Liver (tissue), 9 donors: ENCODE results near the gene LDLRAD4. TPM values are rescaled to one million over a fixed set of nuclear protein-coding genes. Genes with fewer than 3 reads are reported as not detected.

Experiments used
- DNase-seq: peaks from one replicate; pipeline ENCODE4 v3.0.0-alpha.2; 2017; ENCODE audit warnings: low spot score
- H3K27ac ChIP-seq, 2 donors: one replicate each; pipeline ENCODE4 v1.7.0; 2013; ENCODE audit warnings: inconsistent platforms in 2 of 2, low read length in 2 of 2, control low read depth in 1 of 2, low read depth in 1 of 2, mild to moderate bottlenecking in 1 of 2
- H3K27me3 ChIP-seq, 4 donors: one replicate each; pipeline versions ENCODE4 v1.6.1 to v1.7.0; 2013; ENCODE audit warnings: low read length in 3 of 4, inconsistent platforms in 1 of 4, mild to moderate bottlenecking in 1 of 4, moderate library complexity in 1 of 4; ENCODE audit not compliant: control insufficient read depth in 4 of 4, insufficient read depth in 4 of 4
- H3K36me3 ChIP-seq, 4 donors: one replicate each; pipeline versions ENCODE4 v1.6.1 to v1.7.0; 2013; ENCODE audit warnings: low read length in 3 of 4, mild to moderate bottlenecking in 3 of 4, low read depth in 1 of 4, moderate library complexity in 1 of 4; ENCODE audit not compliant: control insufficient read depth in 4 of 4, insufficient read depth in 3 of 4
- H3K4me1 ChIP-seq, 4 donors: one replicate each; pipeline versions ENCODE4 v1.6.1 to v1.7.0; 2013; ENCODE audit warnings: low read length in 3 of 4, mild to moderate bottlenecking in 3 of 4, moderate library complexity in 1 of 4; ENCODE audit not compliant: control insufficient read depth in 4 of 4, insufficient read depth in 4 of 4
- H3K4me3 ChIP-seq, 3 donors: one replicate each; pipeline versions ENCODE4 v1.6.1 to v1.7.0; 2013; ENCODE audit warnings: low read length in 3 of 3, control low read depth in 1 of 3, low read depth in 1 of 3, mild to moderate bottlenecking in 1 of 3
- H3K9ac ChIP-seq, 2 donors: one replicate each; pipeline ENCODE4 v1.7.0; 2013; ENCODE audit warnings: low read length in 2 of 2, mild to moderate bottlenecking in 2 of 2, moderate library complexity in 2 of 2, control low read depth in 1 of 2, low read depth in 1 of 2
- H3K9me3 ChIP-seq, 4 donors: one replicate each; pipeline versions ENCODE4 v1.6.1 to v1.7.0; 2013; ENCODE audit warnings: low read length in 3 of 4; ENCODE audit not compliant: control insufficient read depth in 4 of 4
- EGR1 ChIP-seq, 2 donors: IDR thresholded peaks; 2 replicates each; pipeline ENCODE4 v1.6.1; 2016 to 2018; ENCODE audit warnings: antibody characterized with exemption in 2 of 2, low read depth in 2 of 2
- FOXA1 ChIP-seq: IDR thresholded peaks from 2 replicates; pipeline ENCODE4 v1.6.1; 2016; ENCODE audit warnings: antibody characterized with exemption
- FOXA2 ChIP-seq: IDR thresholded peaks from 2 replicates; pipeline ENCODE4 v1.6.1; 2016; ENCODE audit warnings: antibody characterized with exemption
- GABPA ChIP-seq, 2 donors: IDR thresholded peaks in 1 of 2; conservative IDR thresholded peaks in 1 of 2; 2 replicates each; pipeline ENCODE4 v1.6.1; 2016; ENCODE audit warnings: antibody characterized with exemption in 2 of 2, mild to moderate bottlenecking in 1 of 2, moderate library complexity in 1 of 2
- HNF4A ChIP-seq, 2 donors: conservative IDR thresholded peaks; 2 replicates each; pipeline ENCODE4 v1.6.1; 2016; ENCODE audit warnings: antibody characterized with exemption in 2 of 2, mild to moderate bottlenecking in 2 of 2
- HNF4G ChIP-seq: IDR thresholded peaks from 2 replicates; pipeline ENCODE4 v1.6.1; 2016; ENCODE audit warnings: antibody characterized with exemption
- JUND ChIP-seq, 2 donors: IDR thresholded peaks; 2 replicates each; pipeline ENCODE4 v1.6.1; 2016; ENCODE audit warnings: antibody characterized with exemption in 2 of 2
- NR2F2 ChIP-seq: IDR thresholded peaks from 2 replicates; pipeline ENCODE4 v1.6.1; 2016; ENCODE audit warnings: antibody characterized with exemption
- RAD21 ChIP-seq, 2 donors: IDR thresholded peaks; 2 replicates each; pipeline ENCODE4 v1.6.1; 2016; ENCODE audit warnings: antibody characterized with exemption in 2 of 2, mild to moderate bottlenecking in 2 of 2
- RXRA ChIP-seq, 2 donors: IDR thresholded peaks; 2 replicates each; pipeline ENCODE4 v1.6.1; 2017 to 2018; ENCODE audit warnings: antibody characterized with exemption in 2 of 2, mild to moderate bottlenecking in 1 of 2
- SP1 ChIP-seq: IDR thresholded peaks from 2 replicates; pipeline ENCODE4 v1.6.1; 2018; ENCODE audit warnings: antibody characterized with exemption, mild to moderate bottlenecking
- TAF1 ChIP-seq: conservative IDR thresholded peaks from 2 replicates; pipeline ENCODE4 v1.6.1; 2016; ENCODE audit warnings: antibody characterized with exemption, mild to moderate bottlenecking
- YY1 ChIP-seq: IDR thresholded peaks from 2 replicates; pipeline ENCODE4 v1.6.1; 2016; ENCODE audit warnings: antibody characterized with exemption, mild to moderate bottlenecking
- WGBS: extraction: QIAGEN DNeasy Blood & Tissue Kit; methylation state at CpG from one replicate; pipeline ENCODE4 v1.1.7; 2013; 5-methylcytosine and 5-hydroxymethylcytosine counted together
- polyA plus RNA-seq, 2 donors: library from polyadenylated mRNA; stranded (reverse) in 1 of 2; unstranded in 1 of 2; fragments of 200-250 nt in 1 of 2; fragments of >200 nt in 1 of 2; fragmentation: Nextera tagmentation in 1 of 2; extraction: Ambion mirVana in 1 of 2; gene quantifications; one replicate each; pipeline versions ENCODE4 v1.2.1 to v1.2.3, GENCODE V29; 2013 to 2015
- total RNA-seq, 2 donors: library from RNA; depleted of rRNA; stranded (reverse); fragments of >200 nt; gene quantifications; one replicate each; pipeline ENCODE4 v1.2.3, GENCODE V29; 2014
- TF ChIP-seq, protein P1 (sequence below): IDR thresholded peaks from 2 replicates; pipeline ENCODE4 v1.6.1; 2016; ENCODE audit warnings: antibody characterized with exemption
- TF ChIP-seq, protein P2 (sequence below): fragments of 150-350 bp; IDR thresholded peaks from 2 replicates; pipeline ENCODE4 v1.5.1; 2017; ENCODE audit warnings: improper control_type of control experiment, low read depth, low read length; ENCODE audit not compliant: missing input control
- TF ChIP-seq, protein P3 (sequence below): IDR thresholded peaks from 2 replicates; pipeline ENCODE4 v1.6.1; 2016; ENCODE audit warnings: antibody characterized with exemption
- TF ChIP-seq, protein P4 (sequence below): IDR thresholded peaks from 2 replicates; pipeline ENCODE4 v1.6.1; 2016; ENCODE audit warnings: antibody characterized with exemption
- TF ChIP-seq, protein P5 (sequence below): IDR thresholded peaks from 2 replicates; pipeline ENCODE4 v1.6.1; 2016; ENCODE audit warnings: antibody characterized with exemption, mild to moderate bottlenecking
- donor health status: healthy.
- donor health status: healthy.
- donor health status: healthy.
- donor health status: healthy.
- donor health status: healthy.

LDLRAD4 gene
- total and polyA plus RNA-seq, 4 donors, result 4.8 to 41.7 (median 12.7) TPM

DNA sequence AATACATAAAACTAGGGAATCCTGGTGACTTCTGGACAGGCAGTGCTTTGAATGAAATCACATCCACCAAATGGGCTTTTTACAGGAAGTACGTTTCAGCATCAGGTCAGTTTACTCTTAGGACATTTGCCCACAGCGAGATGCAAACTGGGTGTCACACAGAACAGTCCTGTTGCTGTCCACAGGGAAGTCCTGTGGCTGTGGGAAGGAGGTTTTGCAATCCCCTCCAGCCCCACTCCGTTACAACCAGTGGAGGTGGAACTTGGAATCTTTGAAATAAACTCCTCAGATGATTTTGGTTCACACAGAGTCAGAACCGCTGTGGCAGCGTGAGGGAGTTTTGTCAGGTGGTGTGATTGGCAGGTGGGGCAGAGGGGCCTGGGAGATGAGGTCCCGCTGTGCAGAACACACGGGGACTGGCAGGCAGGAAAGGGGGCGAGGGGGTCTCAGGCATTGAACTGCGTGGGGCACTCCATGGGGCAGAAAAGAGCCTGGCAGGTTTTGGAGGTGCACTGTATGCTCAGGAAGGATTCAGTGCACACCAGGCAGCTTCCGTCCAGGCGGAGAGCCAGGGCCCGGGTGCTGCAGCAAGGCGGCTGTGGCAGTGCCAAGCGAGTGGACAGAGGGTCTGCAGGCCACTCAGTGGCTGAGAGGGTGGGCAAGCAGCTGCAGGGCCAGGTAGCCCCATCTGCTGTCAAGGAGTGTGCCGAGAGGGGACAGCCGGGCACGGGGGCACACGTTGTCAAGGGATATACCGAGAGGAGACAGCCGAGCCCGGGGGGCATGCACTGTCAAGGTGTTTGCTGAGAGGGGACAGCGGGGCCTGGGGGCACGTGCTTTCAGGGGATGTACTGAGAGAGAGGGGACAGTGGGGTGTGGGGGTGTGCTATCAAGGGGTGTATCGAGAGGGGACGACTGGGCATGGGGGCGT, 148.7 kb downstream of the LDLRAD4 start:
- no peak for DNase-seq
- TF ChIP-seq, protein P1, sequence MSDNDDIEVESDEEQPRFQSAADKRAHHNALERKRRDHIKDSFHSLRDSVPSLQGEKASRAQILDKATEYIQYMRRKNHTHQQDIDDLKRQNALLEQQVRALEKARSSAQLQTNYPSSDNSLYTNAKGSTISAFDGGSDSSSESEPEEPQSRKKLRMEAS, result no peak
- TF ChIP-seq, protein P2, sequence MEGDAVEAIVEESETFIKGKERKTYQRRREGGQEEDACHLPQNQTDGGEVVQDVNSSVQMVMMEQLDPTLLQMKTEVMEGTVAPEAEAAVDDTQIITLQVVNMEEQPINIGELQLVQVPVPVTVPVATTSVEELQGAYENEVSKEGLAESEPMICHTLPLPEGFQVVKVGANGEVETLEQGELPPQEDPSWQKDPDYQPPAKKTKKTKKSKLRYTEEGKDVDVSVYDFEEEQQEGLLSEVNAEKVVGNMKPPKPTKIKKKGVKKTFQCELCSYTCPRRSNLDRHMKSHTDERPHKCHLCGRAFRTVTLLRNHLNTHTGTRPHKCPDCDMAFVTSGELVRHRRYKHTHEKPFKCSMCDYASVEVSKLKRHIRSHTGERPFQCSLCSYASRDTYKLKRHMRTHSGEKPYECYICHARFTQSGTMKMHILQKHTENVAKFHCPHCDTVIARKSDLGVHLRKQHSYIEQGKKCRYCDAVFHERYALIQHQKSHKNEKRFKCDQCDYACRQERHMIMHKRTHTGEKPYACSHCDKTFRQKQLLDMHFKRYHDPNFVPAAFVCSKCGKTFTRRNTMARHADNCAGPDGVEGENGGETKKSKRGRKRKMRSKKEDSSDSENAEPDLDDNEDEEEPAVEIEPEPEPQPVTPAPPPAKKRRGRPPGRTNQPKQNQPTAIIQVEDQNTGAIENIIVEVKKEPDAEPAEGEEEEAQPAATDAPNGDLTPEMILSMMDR, result no peak
- Histone ChIP-seq H3K9me3 (no peaks in the 10 kb centered on the region), H3K27me3 (no peaks in the 10 kb centered on the region), H3K4me3 (no peak overlapping the region), H3K9ac (no peak overlapping the region), H3K36me3 (no peaks in the 10 kb centered on the region), H3K27ac (no peak overlapping the region), H3K4me1 (peaks cover 3 to 12% (median 7%) of the 10 kb centered on the region in 4 donors)
- 90% methylated on average over 26 of the region's 26 CpGs for WGBS

DNA sequence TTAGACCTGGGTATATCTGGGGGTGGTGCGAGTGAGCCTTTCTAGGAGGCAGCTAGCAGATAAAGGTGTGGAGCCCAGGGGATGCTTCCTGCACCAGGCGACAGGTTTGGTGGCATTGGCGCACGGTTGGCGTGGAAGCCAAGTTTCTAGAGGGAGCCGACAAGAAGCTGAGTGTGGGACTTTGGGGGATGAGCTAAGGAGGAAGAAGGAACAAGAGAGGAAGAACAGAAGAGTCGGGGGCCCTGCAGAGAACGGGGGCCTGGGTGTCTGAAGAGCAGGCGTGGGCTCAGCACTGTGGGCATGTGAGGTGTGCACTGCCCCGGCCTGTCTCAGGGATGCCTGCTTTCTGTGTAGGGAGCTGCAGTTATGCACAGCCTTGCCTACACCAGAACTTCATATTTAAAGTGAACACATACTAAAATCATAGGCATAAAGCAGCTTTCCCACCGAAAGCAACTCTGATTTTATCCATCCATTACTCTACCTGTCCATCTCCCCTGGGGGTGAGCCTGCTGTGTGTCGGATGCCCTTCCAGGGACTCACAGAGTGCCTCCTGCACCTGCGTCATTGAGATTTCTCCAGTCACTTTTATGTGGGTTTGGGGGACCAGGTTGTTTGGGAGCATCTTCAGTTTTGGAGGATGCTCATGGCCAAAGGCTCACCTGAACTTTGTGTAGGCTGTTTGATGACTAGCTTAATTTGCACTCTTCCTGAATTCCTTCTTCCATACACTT, 149.7 kb downstream of the LDLRAD4 start:
- WGBS, result 94% methylated on average over 13 of the region's 13 CpGs
- no peak for DNase-seq

More for the DNA sequence above, 149.7 kb downstream of the LDLRAD4 start:
- no peak for TF ChIP-seq HNF4G
- no peak for TF ChIP-seq YY1
- no peak for TF ChIP-seq FOXA2
- no peak for TF ChIP-seq EGR1 (IDR thresholded peaks at IDR 0.05; ENCODE audit: low read depth in 2 of 2)
- no peak for TF ChIP-seq JUND (IDR thresholded peaks at IDR 0.05)
- no peak for TF ChIP-seq GABPA (IDR thresholded peaks at IDR 0.05 in 1 of 2, conservative IDR thresholded peaks at IDR 0.05 in 1 of 2)
- TF ChIP-seq, protein P1, result no peak
- TF ChIP-seq, protein P3, sequence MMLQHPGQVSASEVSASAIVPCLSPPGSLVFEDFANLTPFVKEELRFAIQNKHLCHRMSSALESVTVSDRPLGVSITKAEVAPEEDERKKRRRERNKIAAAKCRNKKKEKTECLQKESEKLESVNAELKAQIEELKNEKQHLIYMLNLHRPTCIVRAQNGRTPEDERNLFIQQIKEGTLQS, result no peak
- TF ChIP-seq SP1, result no peak
- no peak for TF ChIP-seq RAD21 (IDR thresholded peaks at IDR 0.05)
- no peak for TF ChIP-seq NR2F2
- TF ChIP-seq, protein P2, result no peak
- TF ChIP-seq RXRA (IDR thresholded peaks at IDR 0.05), result no peak
- TF ChIP-seq, protein P4, sequence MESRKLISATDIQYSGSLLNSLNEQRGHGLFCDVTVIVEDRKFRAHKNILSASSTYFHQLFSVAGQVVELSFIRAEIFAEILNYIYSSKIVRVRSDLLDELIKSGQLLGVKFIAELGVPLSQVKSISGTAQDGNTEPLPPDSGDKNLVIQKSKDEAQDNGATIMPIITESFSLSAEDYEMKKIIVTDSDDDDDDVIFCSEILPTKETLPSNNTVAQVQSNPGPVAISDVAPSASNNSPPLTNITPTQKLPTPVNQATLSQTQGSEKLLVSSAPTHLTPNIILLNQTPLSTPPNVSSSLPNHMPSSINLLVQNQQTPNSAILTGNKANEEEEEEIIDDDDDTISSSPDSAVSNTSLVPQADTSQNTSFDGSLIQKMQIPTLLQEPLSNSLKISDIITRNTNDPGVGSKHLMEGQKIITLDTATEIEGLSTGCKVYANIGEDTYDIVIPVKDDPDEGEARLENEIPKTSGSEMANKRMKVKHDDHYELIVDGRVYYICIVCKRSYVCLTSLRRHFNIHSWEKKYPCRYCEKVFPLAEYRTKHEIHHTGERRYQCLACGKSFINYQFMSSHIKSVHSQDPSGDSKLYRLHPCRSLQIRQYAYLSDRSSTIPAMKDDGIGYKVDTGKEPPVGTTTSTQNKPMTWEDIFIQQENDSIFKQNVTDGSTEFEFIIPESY, result no peak
- TF ChIP-seq TAF1, result no peak
- TF ChIP-seq FOXA1, result no peak
- no peak for TF ChIP-seq HNF4A (conservative IDR thresholded peaks at IDR 0.05)
- TF ChIP-seq, protein P5, sequence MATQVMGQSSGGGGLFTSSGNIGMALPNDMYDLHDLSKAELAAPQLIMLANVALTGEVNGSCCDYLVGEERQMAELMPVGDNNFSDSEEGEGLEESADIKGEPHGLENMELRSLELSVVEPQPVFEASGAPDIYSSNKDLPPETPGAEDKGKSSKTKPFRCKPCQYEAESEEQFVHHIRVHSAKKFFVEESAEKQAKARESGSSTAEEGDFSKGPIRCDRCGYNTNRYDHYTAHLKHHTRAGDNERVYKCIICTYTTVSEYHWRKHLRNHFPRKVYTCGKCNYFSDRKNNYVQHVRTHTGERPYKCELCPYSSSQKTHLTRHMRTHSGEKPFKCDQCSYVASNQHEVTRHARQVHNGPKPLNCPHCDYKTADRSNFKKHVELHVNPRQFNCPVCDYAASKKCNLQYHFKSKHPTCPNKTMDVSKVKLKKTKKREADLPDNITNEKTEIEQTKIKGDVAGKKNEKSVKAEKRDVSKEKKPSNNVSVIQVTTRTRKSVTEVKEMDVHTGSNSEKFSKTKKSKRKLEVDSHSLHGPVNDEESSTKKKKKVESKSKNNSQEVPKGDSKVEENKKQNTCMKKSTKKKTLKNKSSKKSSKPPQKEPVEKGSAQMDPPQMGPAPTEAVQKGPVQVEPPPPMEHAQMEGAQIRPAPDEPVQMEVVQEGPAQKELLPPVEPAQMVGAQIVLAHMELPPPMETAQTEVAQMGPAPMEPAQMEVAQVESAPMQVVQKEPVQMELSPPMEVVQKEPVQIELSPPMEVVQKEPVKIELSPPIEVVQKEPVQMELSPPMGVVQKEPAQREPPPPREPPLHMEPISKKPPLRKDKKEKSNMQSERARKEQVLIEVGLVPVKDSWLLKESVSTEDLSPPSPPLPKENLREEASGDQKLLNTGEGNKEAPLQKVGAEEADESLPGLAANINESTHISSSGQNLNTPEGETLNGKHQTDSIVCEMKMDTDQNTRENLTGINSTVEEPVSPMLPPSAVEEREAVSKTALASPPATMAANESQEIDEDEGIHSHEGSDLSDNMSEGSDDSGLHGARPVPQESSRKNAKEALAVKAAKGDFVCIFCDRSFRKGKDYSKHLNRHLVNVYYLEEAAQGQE, result no peak
- Histone ChIP-seq H3K36me3 (no peaks in the 10 kb centered on the region), H3K27ac (no peak overlapping the region), H3K9ac (no peak overlapping the region), H3K4me3 (no peak overlapping the region), H3K27me3 (no peaks in the 10 kb centered on the region), H3K9me3 (no peaks in the 10 kb centered on the region), H3K4me1 (peaks cover 3 to 12% (median 7%) of the 10 kb centered on the region in 4 donors)
